Measurements from ENCODE around the gene POLL.

POLL gene

GRCh38 chr10:101616415-101617101 lies 28.5 kb upstream of the POLL start:
- Histone ChIP-seq H4K12ac (ENCODE audit: low read depth, low read length) (no peak overlapping the region), H2AFZ (ENCODE audit: insufficient read depth, low read length, poor library complexity) (no peak overlapping the region), H3K36me3 (ENCODE audit: control insufficient read depth in 1 of 2, insufficient read depth in 2 of 2, low read length in 2 of 2) (peaks cover 7 to 20% of the 10 kb centered on the region in 2 experiments), H2BK120ac (ENCODE audit: insufficient read depth, low read length, poor library complexity) (no peak overlapping the region), H3K4me2 (ENCODE audit: low read length) (no peak overlapping the region), H3K27ac (ENCODE audit: low read depth, low read length) (no peak overlapping the region), H3K18ac (ENCODE audit: low read length) (no peak overlapping the region), H3K79me1 (ENCODE audit: low read length) (no peaks in the 10 kb centered on the region), H3K4ac (ENCODE audit: low read depth, low read length) (no peak overlapping the region), H4K8ac (ENCODE audit: low read depth, low read length) (no peak overlapping the region), H4K91ac (ENCODE audit: low read depth, low read length) (no peak overlapping the region), H3K14ac (ENCODE audit: low read length) (no peak overlapping the region), H3K4me1 (ENCODE audit: control insufficient read depth in 1 of 2, insufficient read depth in 2 of 2, low read length in 2 of 2) (peaks cover 0 to 2% of the 10 kb centered on the region in 2 experiments), H2BK12ac (ENCODE audit: low read length) (no peak overlapping the region), H3K9ac (ENCODE audit: low read length) (no peak overlapping the region), H2AK5ac (ENCODE audit: low read length) (no peak overlapping the region), H3K27me3 (ENCODE audit: insufficient read depth, low read length) (no peaks in the 10 kb centered on the region), H3K4me3 (ENCODE audit: low read depth, low read length) (no peak overlapping the region), H3K79me2 (ENCODE audit: control insufficient read depth, insufficient read depth, low read length, poor library complexity) (no peaks in the 10 kb centered on the region), H3K23ac (ENCODE audit: low read length) (no peak overlapping the region), H3K9me3 (ENCODE audit: insufficient read depth, low read depth, low read length) (peaks cover 3% of the 10 kb centered on the region), H2BK5ac (ENCODE audit: low read depth, low read length, poor library complexity) (no peak overlapping the region)
- no peak for DNase-seq
- WGBS (ENCODE audit: extremely low coverage, insufficient coverage, insufficient read length): no CpG with 5 or more reads among the region's 9 CpGs

- Histone ChIP-seq H2BK120ac (ENCODE audit: insufficient read depth, low read length, poor library complexity) (no peak overlapping the region), H3K9me3 (ENCODE audit: insufficient read depth, low read depth, low read length) (peaks cover 3% of the 10 kb centered on the region), H3K18ac (ENCODE audit: low read length) (no peak overlapping the region), H2BK5ac (ENCODE audit: low read depth, low read length, poor library complexity) (no peak overlapping the region), H4K8ac (ENCODE audit: low read depth, low read length) (no peak overlapping the region), H4K12ac (ENCODE audit: low read depth, low read length) (no peak overlapping the region), H3K36me3 (ENCODE audit: control insufficient read depth in 1 of 2, insufficient read depth in 2 of 2, low read length in 2 of 2) (peaks cover 16 to 26% of the 10 kb centered on the region in 2 experiments), H4K91ac (ENCODE audit: low read depth, low read length) (no peak overlapping the region), H3K79me1 (ENCODE audit: low read length) (no peaks in the 10 kb centered on the region), H3K9ac (ENCODE audit: low read length) (no peak overlapping the region), H3K4me1 (ENCODE audit: control insufficient read depth in 1 of 2, insufficient read depth in 2 of 2, low read length in 2 of 2) (peaks cover 0 to 2% of the 10 kb centered on the region in 2 experiments), H3K4me2 (ENCODE audit: low read length) (no peak overlapping the region), H3K27ac (ENCODE audit: low read depth, low read length) (no peak overlapping the region), H3K27me3 (ENCODE audit: insufficient read depth, low read length) (no peaks in the 10 kb centered on the region), H3K4me3 (ENCODE audit: low read depth, low read length) (no peak overlapping the region), H3K14ac (ENCODE audit: low read length) (no peak overlapping the region), H2AK5ac (ENCODE audit: low read length) (no peak overlapping the region), H2BK12ac (ENCODE audit: low read length) (no peak overlapping the region), H3K4ac (ENCODE audit: low read depth, low read length) (no peak overlapping the region), H3K79me2 (ENCODE audit: control insufficient read depth, insufficient read depth, low read length, poor library complexity) (no peaks in the 10 kb centered on the region), H3K23ac (ENCODE audit: low read length) (no peak overlapping the region), H2AFZ (ENCODE audit: insufficient read depth, low read length, poor library complexity) (no peak overlapping the region)
- no CpG with 5 or more reads among the region's 5 CpGs for WGBS (ENCODE audit: extremely low coverage, insufficient coverage, insufficient read length)
- no peak for DNase-seq
These were observed 27.6 kb upstream of the POLL start for GRCh38 chr10:101615525-101616116.

- Histone ChIP-seq H3K79me2 (ENCODE audit: control insufficient read depth, insufficient read depth, low read length, poor library complexity) (no peaks in the 10 kb centered on the region), H2AK5ac (ENCODE audit: low read length) (no peak overlapping the region), H3K4me2 (ENCODE audit: low read length) (no peak overlapping the region), H2AFZ (ENCODE audit: insufficient read depth, low read length, poor library complexity) (no peak overlapping the region), H3K9me3 (ENCODE audit: insufficient read depth, low read depth, low read length) (peaks cover 3% of the 10 kb centered on the region), H2BK5ac (ENCODE audit: low read depth, low read length, poor library complexity) (no peak overlapping the region), H3K4me1 (ENCODE audit: control insufficient read depth in 1 of 2, insufficient read depth in 2 of 2, low read length in 2 of 2) (peaks cover 0 to 2% of the 10 kb centered on the region in 2 experiments), H3K79me1 (ENCODE audit: low read length) (no peaks in the 10 kb centered on the region), H2BK120ac (ENCODE audit: insufficient read depth, low read length, poor library complexity) (no peak overlapping the region), H3K23ac (ENCODE audit: low read length) (no peak overlapping the region), H3K27me3 (ENCODE audit: insufficient read depth, low read length) (no peaks in the 10 kb centered on the region), H3K27ac (ENCODE audit: low read depth, low read length) (no peak overlapping the region), H3K4ac (ENCODE audit: low read depth, low read length) (no peak overlapping the region), H4K12ac (ENCODE audit: low read depth, low read length) (no peak overlapping the region), H2BK12ac (ENCODE audit: low read length) (no peak overlapping the region), H3K36me3 (ENCODE audit: control insufficient read depth in 1 of 2, insufficient read depth in 2 of 2, low read length in 2 of 2) (peaks cover 16 to 31% of the 10 kb centered on the region in 2 experiments), H4K91ac (ENCODE audit: low read depth, low read length) (no peak overlapping the region), H3K18ac (ENCODE audit: low read length) (no peak overlapping the region), H3K4me3 (ENCODE audit: low read depth, low read length) (no peak overlapping the region), H3K14ac (ENCODE audit: low read length) (no peak overlapping the region), H4K8ac (ENCODE audit: low read depth, low read length) (no peak overlapping the region), H3K9ac (ENCODE audit: low read length) (no peak overlapping the region)
- no CpG with 5 or more reads among the region's 13 CpGs for WGBS (ENCODE audit: extremely low coverage, insufficient coverage, insufficient read length)
- no peak for DNase-seq
These were observed 26.8 kb upstream of the POLL start for GRCh38 chr10:101614663-101615524.

GRCh38 chr10:101613646-101614045 lies 25.6 kb upstream of the POLL start:
- no peak overlapping the region for H2BK12ac ChIP-seq (ENCODE audit: low read length)
- no peak overlapping the region for H2AK5ac ChIP-seq (ENCODE audit: low read length)
- H3K9ac ChIP-seq (ENCODE audit: low read length): no peak overlapping the region
- H3K4me2 ChIP-seq (ENCODE audit: low read length): no peak overlapping the region
- H2BK5ac ChIP-seq (ENCODE audit: low read depth, low read length, poor library complexity): no peak overlapping the region
- WGBS (ENCODE audit: extremely low coverage, insufficient coverage, insufficient read length): no CpG with 5 or more reads among the region's 3 CpGs
- H3K79me2 ChIP-seq (ENCODE audit: control insufficient read depth, insufficient read depth, low read length, poor library complexity): no peaks in the 10 kb centered on the region
- no peak overlapping the region for H3K4ac ChIP-seq (ENCODE audit: low read depth, low read length)
- H3K36me3 ChIP-seq (ENCODE audit: control insufficient read depth in 1 of 2, insufficient read depth in 2 of 2, low read length in 2 of 2): peaks cover 16 to 39% of the 10 kb centered on the region in 2 experiments
- no peak for DNase-seq
- H3K4me1 ChIP-seq (ENCODE audit: control insufficient read depth in 1 of 2, insufficient read depth in 2 of 2, low read length in 2 of 2): peaks cover 0 to 2% of the 10 kb centered on the region in 2 experiments
- H3K79me1 ChIP-seq (ENCODE audit: low read length): no peaks in the 10 kb centered on the region
- H2AFZ ChIP-seq (ENCODE audit: insufficient read depth, low read length, poor library complexity): no peak overlapping the region
- no peak overlapping the region for H4K8ac ChIP-seq (ENCODE audit: low read depth, low read length)
- no peak overlapping the region for H3K27ac ChIP-seq (ENCODE audit: low read depth, low read length)
- no peak overlapping the region for H3K4me3 ChIP-seq (ENCODE audit: low read depth, low read length)
- no peak overlapping the region for H4K91ac ChIP-seq (ENCODE audit: low read depth, low read length)
- no peak overlapping the region for H3K18ac ChIP-seq (ENCODE audit: low read length)
- no peak overlapping the region for H4K12ac ChIP-seq (ENCODE audit: low read depth, low read length)
- no peak overlapping the region for H2BK120ac ChIP-seq (ENCODE audit: insufficient read depth, low read length, poor library complexity)
- peaks cover 3% of the 10 kb centered on the region for H3K9me3 ChIP-seq (ENCODE audit: insufficient read depth, low read depth, low read length)
- H3K14ac ChIP-seq (ENCODE audit: low read length): no peak overlapping the region
- H3K27me3 ChIP-seq (ENCODE audit: insufficient read depth, low read length): no peaks in the 10 kb centered on the region
- H3K23ac ChIP-seq (ENCODE audit: low read length): no peak overlapping the region
